Ovary (tissue), 9 donors: Measurements from ENCODE around the gene NEU4. TPM values are rescaled to one million over a fixed set of nuclear protein-coding genes. Genes with fewer than 3 reads are reported as not detected.

Experiments
- DNase-seq, 5 donors: peaks; one replicate each; pipeline ENCODE4 v3.0.0-alpha.2; 2019 to 2020
- H3K27ac ChIP-seq, 2 donors: fragments of 200-600 bp; one replicate each; pipeline versions ENCODE4 v1.5.1 to v1.8.0; 2019 to 2022
- H3K27me3 ChIP-seq: fragments of 200-600 bp; one replicate; pipeline ENCODE4 v1.8.0; 2022
- H3K36me3 ChIP-seq: fragments of 200-600 bp; sonication (generic); one replicate; pipeline ENCODE4 v1.5.1; 2019
- H3K4me1 ChIP-seq: one replicate; pipeline ENCODE4 v1.8.1; 2013; ENCODE audit warnings: mild to moderate bottlenecking, moderate library complexity; ENCODE audit not compliant: insufficient read depth
- H3K4me3 ChIP-seq: fragments of 200-600 bp; sonication (generic); one replicate; pipeline ENCODE4 v1.5.1; 2017
- H3K9me3 ChIP-seq, 2 donors: fragments of 200-600 bp in 1 of 2; sonication (generic) in 1 of 2; one replicate each; pipeline versions ENCODE4 v1.5.1 to v1.8.1; 2013 to 2019; ENCODE audit warnings: mild to moderate bottlenecking in 1 of 2, moderate library complexity in 1 of 2
- CTCF ChIP-seq, 3 donors: fragments of 450-650 bp in 2 of 3; fragments of 200-600 bp in 1 of 3; IDR thresholded peaks; one replicate each; pipeline versions ENCODE4 v1.5.1 to v1.8.0; 2016 to 2022; ENCODE audit warnings: antibody characterized with exemption in 3 of 3, mild to moderate bottlenecking in 1 of 3
- EP300 ChIP-seq: sonication (generic); formaldehyde crosslinking; IDR thresholded peaks from one replicate; pipeline ENCODE4 v1.6.1; 2017; ENCODE audit warnings: antibody characterized with exemption
- POLR2A ChIP-seq: fragments of 450-650 bp; IDR thresholded peaks from one replicate; pipeline ENCODE4 v1.6.1; 2017; ENCODE audit warnings: antibody characterized with exemption, mild to moderate bottlenecking, moderate library complexity
- WGBS, 3 donors: extraction: QIAGEN DNeasy Blood & Tissue Kit in 1 of 3; methylation state at CpG; one replicate each; pipeline versions ENCODE4 v1.1.5 to v1.1.7; 2013 to 2017; 5-methylcytosine and 5-hydroxymethylcytosine counted together
- intact Hi-C, 4 donors: fragments of 100-400 bp; cut with DNase I; formaldehyde crosslinking; loops; one replicate each; pipeline versions ENCODE4 v1.11.0 to v1.15.1; 2022 to 2023
- polyA plus RNA-seq, 2 donors: library from polyadenylated mRNA; stranded (reverse); fragments of 200-250 nt in 1 of 2; fragments of 350-450 nt in 1 of 2; fragmentation: Illumina TruSeq in 1 of 2; extraction: RNeasy Lipid Tissue Mini Kit (QIAGEN cat#74804) in 1 of 2; gene quantifications; one replicate each; pipeline ENCODE4 v1.2.3, GENCODE V29; 2013 to 2014
- total RNA-seq, 7 donors: library from RNA; depleted of rRNA in 2 of 7; stranded (reverse); fragments of >200 nt in 2 of 7; fragmentation: NEBNext Ultra II Directional in 3 of 7; extraction: Animal tissue kit (Norgen Biotek cat#: 25700) in 3 of 7; gene quantifications; one replicate each; pipeline versions ENCODE4 v1.1.0 to v1.2.4, GENCODE V29; 2016 to 2023
- donor health status: DM: no; HTN: no; CAD: no; lungs with moderate emphysema.
- donor health status: DM: no; HTN: no; CAD: no.
- donor health status: Bipolar disorder and iron deficiency.
- donor health status: DM: yes; HTN: yes; CAD: no.
- donor health status: DM: no; HTN: no; CAD: no.
- donor health status: DM: yes; HTN: yes; CAD: no.

Gene NEU4
- total and polyA plus RNA-seq, 9 donors: 0.23 to 7.2 (median 0.84) TPM; not detected in 2

GRCh38 chr2:241846406-241846805, 37.4 kb downstream of the NEU4 start:
- H3K27me3 ChIP-seq: no peaks in the 10 kb centered on the region
- no peaks in the 10 kb centered on the region for H3K9me3 ChIP-seq
- intact Hi-C loops: no loop called here
- no peak overlapping the region for H3K27ac ChIP-seq
- TF ChIP-seq CTCF (IDR thresholded peaks at IDR 0.05) (no peak), EP300 (no peak), POLR2A (no peak)
- H3K36me3 ChIP-seq: no peaks in the 10 kb centered on the region
- DNase-seq: peak in 1 of 5 donors; percentile 26
- H3K4me3 ChIP-seq: no peak overlapping the region
- 75 to 84% (median 76%) methylated on average over 22 of the region's 22 CpGs for WGBS, 3 donors
- H3K4me1 ChIP-seq: peaks cover 2% of the 10 kb centered on the region

- H3K27ac ChIP-seq: no peak overlapping the region
- intact Hi-C loops: no loop called here
- H3K4me1 ChIP-seq: no peaks in the 10 kb centered on the region
- 85 to 89% (median 89%) methylated on average over 38 to 39 of the region's 39 CpGs for WGBS, 3 donors
- no peaks in the 10 kb centered on the region for H3K36me3 ChIP-seq
- TF ChIP-seq CTCF (IDR thresholded peaks at IDR 0.05): no peak
- no peak for TF ChIP-seq POLR2A
- no peak for TF ChIP-seq EP300
- peak in 2 of 5 donors; percentile 9 to 26 for DNase-seq
- H3K27me3 ChIP-seq: no peaks in the 10 kb centered on the region
- no peaks in the 10 kb centered on the region for H3K9me3 ChIP-seq
- no peak overlapping the region for H3K4me3 ChIP-seq
These were observed 40.0 kb downstream of the NEU4 start for GRCh38 chr2:241848761-241849615.

- no peak overlapping the region for H3K4me3 ChIP-seq
- no peak overlapping the region for H3K27ac ChIP-seq
- no peaks in the 10 kb centered on the region for H3K9me3 ChIP-seq
- 84 to 88% (median 85%) methylated on average over 16 of the region's 16 CpGs for WGBS, 3 donors
- no peak for TF ChIP-seq CTCF (IDR thresholded peaks at IDR 0.05)
- TF ChIP-seq POLR2A: no peak
- H3K4me1 ChIP-seq: no peaks in the 10 kb centered on the region
- H3K27me3 ChIP-seq: no peaks in the 10 kb centered on the region
- DNase-seq: no peak
- intact Hi-C loops: no loop called here
- H3K36me3 ChIP-seq: no peaks in the 10 kb centered on the region
These were observed 40.9 kb downstream of the NEU4 start for GRCh38 chr2:241849616-241850543.

GRCh38 chr2:241850544-241851324, 41.7 kb downstream of the NEU4 start:
- no peaks in the 10 kb centered on the region for H3K36me3 ChIP-seq
- TF ChIP-seq POLR2A (no peak), CTCF (IDR thresholded peaks at IDR 0.05) (no peak), EP300 (no peak)
- H3K27ac ChIP-seq: no peak overlapping the region
- no peaks in the 10 kb centered on the region for H3K4me1 ChIP-seq
- no peaks in the 10 kb centered on the region for H3K9me3 ChIP-seq
- 90 to 92% (median 91%) methylated on average over 23 to 27 of the region's 27 CpGs for WGBS, 3 donors
- no peak overlapping the region for H3K4me3 ChIP-seq
- H3K27me3 ChIP-seq: no peaks in the 10 kb centered on the region
- intact Hi-C loops: no loop called here
- no peak for DNase-seq
